DND-41 (cell line): ENCODE data around the gene ACER2.
A peak's percentile ranks its signal among the peaks of the same experiment; 100 is the strongest.

Experiments used
- ATAC-seq: fragments of 200-7000 bp; cut with Tn5 transposase; 3 replicates; pipeline ENCODE4 v1.9.1; 2021; ENCODE audit warnings: low read depth; ENCODE audit not compliant: insufficient read depth
- DNase-seq: peaks from one replicate; pipeline ENCODE4 v3.0.0-alpha.2; 2020
- H2AFZ ChIP-seq: 2 replicates; pipeline ENCODE4 v1.6.0; 2012; ENCODE audit warnings: low read depth, low read length
- H3K27ac ChIP-seq: 2 replicates; pipeline ENCODE4 v1.5.1; 2012; ENCODE audit warnings: low read length, inconsistent platforms
- H3K27me3 ChIP-seq: fragments of 200-600 bp; sonication (generic); 2 replicates; pipeline ENCODE4 v1.6.0; 2012; ENCODE audit warnings: low read length, mild to moderate bottlenecking, inconsistent platforms; ENCODE audit not compliant: insufficient read depth, poor library complexity
- H3K36me3 ChIP-seq: 2 replicates; pipeline ENCODE4 v1.5.1; 2012; ENCODE audit warnings: low read length, inconsistent platforms; ENCODE audit not compliant: insufficient read depth
- H3K4me1 ChIP-seq: 2 replicates; pipeline ENCODE4 v1.5.1; 2012; ENCODE audit warnings: mild to moderate bottlenecking, low read length; ENCODE audit not compliant: insufficient read depth
- H3K4me2 ChIP-seq: 2 replicates; pipeline ENCODE4 v1.6.0; 2012; ENCODE audit warnings: mild to moderate bottlenecking, moderate library complexity, low read length, inconsistent platforms; ENCODE audit not compliant: insufficient read depth
- H3K4me3 ChIP-seq, 2 experiments: fragments of 200-600 bp in 1 of 2; shearing (Covaris generic) in 1 of 2; 2 replicates each; pipeline ENCODE4 v1.5.1; 2012 to 2016; ENCODE audit warnings: inconsistent platforms in 2 of 2, low read length in 2 of 2, mild to moderate bottlenecking in 2 of 2, low read depth in 1 of 2, moderate library complexity in 1 of 2
- H3K79me2 ChIP-seq: 2 replicates; pipeline ENCODE4 v1.6.0; 2012; ENCODE audit warnings: low read length, inconsistent platforms; ENCODE audit not compliant: insufficient read depth
- H3K9ac ChIP-seq: 2 replicates; pipeline ENCODE4 v1.6.0; 2012; ENCODE audit warnings: low read depth, mild to moderate bottlenecking, inconsistent platforms, low read length, moderate library complexity
- H3K9me3 ChIP-seq: 2 replicates; pipeline ENCODE4 v1.5.1; 2012; ENCODE audit warnings: low read length, moderate library complexity, mild to moderate bottlenecking, inconsistent platforms; ENCODE audit not compliant: insufficient read depth, severe bottlenecking
- H4K20me1 ChIP-seq: 2 replicates; pipeline ENCODE4 v1.6.0; 2012; ENCODE audit warnings: low read length; ENCODE audit not compliant: insufficient read depth
- EZH2 ChIP-seq: IDR thresholded peaks from 3 replicates; pipeline ENCODE4 v1.6.1; 2012; ENCODE audit warnings: borderline replicate concordance, low read depth, mild to moderate bottlenecking, moderate library complexity, low read length, inconsistent platforms; ENCODE audit not compliant: severe bottlenecking
- TF ChIP-seq, protein P1 (sequence below): IDR thresholded peaks from 2 replicates; pipeline ENCODE4 v1.5.1; 2012; ENCODE audit warnings: borderline replicate concordance, low read length, moderate library complexity, mild to moderate bottlenecking; ENCODE audit not compliant: poor library complexity, severe bottlenecking; ENCODE audit errors: extremely low read depth

The ACER2 gene

DNA sequence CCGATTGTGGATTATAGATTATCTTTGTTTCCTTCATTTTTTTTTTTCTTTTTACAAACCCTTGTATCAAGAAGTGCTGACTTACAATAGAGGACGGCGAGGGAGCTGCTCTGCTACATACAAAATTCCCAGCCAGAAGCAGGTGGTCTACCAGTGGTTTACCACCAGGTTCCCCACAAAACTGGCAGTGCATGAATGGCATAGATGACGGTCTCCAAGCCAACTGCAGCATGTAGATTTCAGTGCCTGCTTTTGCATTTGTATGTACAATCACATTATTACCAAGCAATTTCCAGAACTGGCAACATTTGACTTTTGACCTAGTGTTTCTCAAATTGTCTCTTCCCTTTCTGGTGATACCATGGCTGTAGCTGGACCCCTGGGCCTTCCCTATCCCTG, 84.0 kb downstream of the ACER2 start:
- no peak for TF ChIP-seq EZH2
- TF ChIP-seq, protein P1, sequence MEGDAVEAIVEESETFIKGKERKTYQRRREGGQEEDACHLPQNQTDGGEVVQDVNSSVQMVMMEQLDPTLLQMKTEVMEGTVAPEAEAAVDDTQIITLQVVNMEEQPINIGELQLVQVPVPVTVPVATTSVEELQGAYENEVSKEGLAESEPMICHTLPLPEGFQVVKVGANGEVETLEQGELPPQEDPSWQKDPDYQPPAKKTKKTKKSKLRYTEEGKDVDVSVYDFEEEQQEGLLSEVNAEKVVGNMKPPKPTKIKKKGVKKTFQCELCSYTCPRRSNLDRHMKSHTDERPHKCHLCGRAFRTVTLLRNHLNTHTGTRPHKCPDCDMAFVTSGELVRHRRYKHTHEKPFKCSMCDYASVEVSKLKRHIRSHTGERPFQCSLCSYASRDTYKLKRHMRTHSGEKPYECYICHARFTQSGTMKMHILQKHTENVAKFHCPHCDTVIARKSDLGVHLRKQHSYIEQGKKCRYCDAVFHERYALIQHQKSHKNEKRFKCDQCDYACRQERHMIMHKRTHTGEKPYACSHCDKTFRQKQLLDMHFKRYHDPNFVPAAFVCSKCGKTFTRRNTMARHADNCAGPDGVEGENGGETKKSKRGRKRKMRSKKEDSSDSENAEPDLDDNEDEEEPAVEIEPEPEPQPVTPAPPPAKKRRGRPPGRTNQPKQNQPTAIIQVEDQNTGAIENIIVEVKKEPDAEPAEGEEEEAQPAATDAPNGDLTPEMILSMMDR: no peak
- H3K4me2 ChIP-seq: no peak overlapping the region
- no peak for ATAC-seq

DNA sequence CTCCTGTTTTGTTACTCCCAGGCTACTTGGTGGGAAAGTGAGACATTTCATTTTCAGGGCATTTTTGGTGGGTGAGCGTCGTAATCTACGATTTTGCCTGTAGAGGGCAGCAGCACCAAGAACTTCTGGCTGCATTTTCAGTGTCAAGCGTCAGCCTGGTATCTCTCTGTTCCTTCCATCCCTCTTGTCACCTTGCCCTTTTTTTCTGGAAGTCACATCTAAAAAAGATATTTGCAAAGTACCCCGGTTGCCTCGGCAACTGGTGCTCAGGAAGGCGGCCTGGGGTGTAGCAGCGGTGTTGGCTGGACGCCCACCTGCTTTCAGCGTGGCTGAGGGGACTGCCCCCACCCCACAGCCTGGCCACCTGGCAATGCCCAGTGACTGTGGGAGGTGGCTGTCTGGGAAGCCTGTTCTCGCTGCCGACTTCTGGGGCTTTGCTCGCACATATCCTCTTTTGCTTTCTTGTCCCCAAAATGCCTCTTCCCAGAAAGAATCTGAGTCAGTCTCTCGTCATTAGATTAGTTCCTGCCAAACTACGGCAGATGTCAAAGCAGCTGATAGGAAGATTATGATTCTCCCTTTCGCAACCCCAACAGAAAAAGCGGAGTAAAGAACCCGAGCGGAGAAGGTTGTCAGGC, 84.5 kb downstream of the ACER2 start:
- H2AFZ ChIP-seq: no peak overlapping the region
- H3K9ac ChIP-seq: no peak overlapping the region
- H3K27me3 ChIP-seq: peaks cover 3% of the 10 kb centered on the region
- H3K27ac ChIP-seq: no peak overlapping the region
- H4K20me1 ChIP-seq: no peaks in the 10 kb centered on the region
- peaks cover 8% of the 10 kb centered on the region for H3K4me1 ChIP-seq
- TF ChIP-seq, protein P1: peak; percentile 76
- TF ChIP-seq EZH2: no peak
- no peak overlapping the region for H3K4me3 ChIP-seq
- H3K4me2 ChIP-seq: peak overlapping the region; percentile 42; the same call in 1 of the 2 replicates
- ATAC-seq (peak; percentile 82), DNase-seq (peak; percentile 48)
- no peaks in the 10 kb centered on the region for H3K9me3 ChIP-seq
- no peaks in the 10 kb centered on the region for H3K36me3 ChIP-seq
- H3K79me2 ChIP-seq: no peaks in the 10 kb centered on the region

More for the DNA sequence above, 84.0 kb downstream of the ACER2 start:
- peaks cover 8% of the 10 kb centered on the region for H3K4me1 ChIP-seq
- H3K79me2 ChIP-seq: no peaks in the 10 kb centered on the region
- H3K4me3 ChIP-seq: no peak overlapping the region
- no peak overlapping the region for H3K27ac ChIP-seq
- H4K20me1 ChIP-seq: no peaks in the 10 kb centered on the region
- H3K27me3 ChIP-seq: peaks cover 3% of the 10 kb centered on the region
- no peak for DNase-seq
- no peak overlapping the region for H3K9ac ChIP-seq
- H3K9me3 ChIP-seq: no peaks in the 10 kb centered on the region
- no peak overlapping the region for H2AFZ ChIP-seq
- H3K36me3 ChIP-seq: no peaks in the 10 kb centered on the region

DNA sequence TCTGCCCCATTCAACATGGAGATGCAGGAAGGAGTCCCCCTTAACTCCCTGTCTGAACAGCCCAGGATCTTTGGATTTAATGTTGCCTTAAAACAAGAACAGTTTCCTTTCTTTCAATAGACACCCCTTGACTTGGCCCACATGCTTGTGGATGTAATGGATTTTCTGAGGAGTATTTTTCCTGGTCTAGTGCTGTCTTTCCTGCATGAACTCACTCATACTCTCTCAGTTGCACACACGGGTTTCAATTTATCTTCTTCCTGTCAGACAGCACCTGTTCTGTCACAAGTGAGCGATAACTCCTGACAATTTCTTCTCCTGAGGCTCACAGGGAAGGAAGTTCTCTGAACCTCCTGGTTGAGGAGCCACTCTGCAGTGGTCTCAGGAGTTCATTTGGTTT, 85.1 kb downstream of the ACER2 start:
- TF ChIP-seq EZH2: no peak
- Histone ChIP-seq H4K20me1 (no peaks in the 10 kb centered on the region), H3K9ac (no peak overlapping the region), H3K36me3 (no peaks in the 10 kb centered on the region), H3K27ac (no peak overlapping the region), H3K4me3 (no peak overlapping the region), H3K4me1 (peaks cover 8% of the 10 kb centered on the region), H3K27me3 (peaks cover 3% of the 10 kb centered on the region), H3K79me2 (no peaks in the 10 kb centered on the region), H3K9me3 (no peaks in the 10 kb centered on the region), H2AFZ (no peak overlapping the region), H3K4me2 (no peak overlapping the region)
- DNase-seq (no peak), ATAC-seq (no peak)

DNA sequence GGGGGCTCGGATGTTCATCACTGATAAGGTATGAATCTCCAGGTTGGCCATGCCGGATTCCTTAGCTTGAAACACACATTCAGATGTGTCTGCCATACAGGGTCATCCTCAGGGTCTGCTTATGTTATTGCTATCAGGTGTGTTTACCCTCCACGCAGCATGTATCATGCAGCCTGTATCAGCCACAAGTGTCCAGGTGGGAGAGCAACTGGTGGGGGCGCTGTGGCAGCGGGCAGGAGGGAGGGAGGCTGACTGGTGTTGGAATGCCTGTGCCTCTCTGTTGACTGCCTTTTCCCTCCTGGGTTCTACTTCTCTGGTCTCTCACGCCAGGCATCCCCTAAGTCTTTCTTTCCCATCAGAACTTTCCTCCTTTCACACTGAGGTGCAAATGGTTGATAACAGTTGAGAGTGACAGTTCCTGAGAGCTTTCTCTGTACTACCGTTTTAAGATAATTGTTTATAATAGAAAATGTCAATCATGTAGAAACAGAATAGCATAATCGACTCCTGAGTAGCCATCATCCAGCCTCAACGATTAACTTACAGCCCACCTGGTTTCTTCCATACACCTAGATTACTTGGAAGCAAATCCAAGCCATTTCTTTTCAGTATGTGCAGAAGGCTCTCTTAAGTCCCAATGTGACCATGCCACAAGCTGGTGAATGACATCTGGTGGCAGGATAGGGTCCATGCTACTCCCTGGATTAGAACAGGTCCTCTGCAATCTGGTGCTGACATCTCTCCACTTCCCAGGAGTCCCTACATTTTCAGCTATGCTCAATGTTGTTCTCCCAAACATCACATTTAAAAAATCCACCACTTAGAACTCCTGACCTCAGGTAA, 86.6 kb downstream of the ACER2 start:
- no peak overlapping the region for H3K27ac ChIP-seq

More for the DNA sequence above, 86.6 kb downstream of the ACER2 start:
- Histone ChIP-seq H3K79me2 (no peaks in the 10 kb centered on the region), H3K36me3 (no peaks in the 10 kb centered on the region), H2AFZ (no peak overlapping the region), H3K4me3 (no peak overlapping the region), H3K4me2 (no peak overlapping the region), H3K9ac (no peak overlapping the region), H3K4me1 (peaks cover 8% of the 10 kb centered on the region), H3K27me3 (peaks cover 3% of the 10 kb centered on the region), H3K9me3 (no peaks in the 10 kb centered on the region), H4K20me1 (no peaks in the 10 kb centered on the region)
- ATAC-seq: no peak
- DNase-seq: no peak
- no peak for TF ChIP-seq EZH2
- TF ChIP-seq, protein P1: no peak
